HG03039 (cell line): ENCODE measurements around the gene GSTT2B.
"Not testable (repeated sequence)": the region's sequence is repeated elsewhere in the genome, so short reads cannot be mapped to it uniquely, and the experiment has no call there.

Experiments used
- ATAC-seq: cut with Tn5 transposase; IDR thresholded peaks from one replicate; pipeline ENCODE4 v1.9.1; 2021; ENCODE audit warnings: mild to moderate bottlenecking, moderate library complexity; ENCODE audit not compliant: unreplicated experiment

The GSTT2B gene

DNA sequence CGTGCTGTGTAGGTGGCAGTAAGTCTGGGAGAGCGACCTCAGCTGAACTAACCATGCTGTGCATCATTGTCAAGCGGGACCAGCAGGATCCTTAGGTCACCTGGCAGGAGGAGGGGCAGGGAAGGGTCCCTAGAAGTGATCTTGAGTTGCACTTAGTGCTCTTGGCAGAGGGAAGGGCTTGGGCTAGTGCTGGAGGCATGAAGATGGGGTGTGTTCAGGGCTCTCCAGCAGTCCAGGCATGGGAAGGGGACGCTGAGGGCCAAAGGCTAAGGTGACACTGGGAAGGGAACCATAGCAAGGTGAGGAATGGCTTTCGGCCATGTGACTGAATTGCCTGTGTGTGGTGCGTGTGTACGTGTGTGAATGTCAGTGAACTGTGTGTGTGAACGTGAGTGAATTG lies 25.1 kb upstream of the GSTT2B start:
- ATAC-seq = not testable (repeated sequence)

GRCh38 chr22:23984430-23984829 lies 23.4 kb upstream of the GSTT2B start:
- no peak for ATAC-seq

- ATAC-seq = not testable (repeated sequence)
Measured at GRCh38 chr22:23980567-23980966, 19.6 kb upstream of the GSTT2B start.

DNA sequence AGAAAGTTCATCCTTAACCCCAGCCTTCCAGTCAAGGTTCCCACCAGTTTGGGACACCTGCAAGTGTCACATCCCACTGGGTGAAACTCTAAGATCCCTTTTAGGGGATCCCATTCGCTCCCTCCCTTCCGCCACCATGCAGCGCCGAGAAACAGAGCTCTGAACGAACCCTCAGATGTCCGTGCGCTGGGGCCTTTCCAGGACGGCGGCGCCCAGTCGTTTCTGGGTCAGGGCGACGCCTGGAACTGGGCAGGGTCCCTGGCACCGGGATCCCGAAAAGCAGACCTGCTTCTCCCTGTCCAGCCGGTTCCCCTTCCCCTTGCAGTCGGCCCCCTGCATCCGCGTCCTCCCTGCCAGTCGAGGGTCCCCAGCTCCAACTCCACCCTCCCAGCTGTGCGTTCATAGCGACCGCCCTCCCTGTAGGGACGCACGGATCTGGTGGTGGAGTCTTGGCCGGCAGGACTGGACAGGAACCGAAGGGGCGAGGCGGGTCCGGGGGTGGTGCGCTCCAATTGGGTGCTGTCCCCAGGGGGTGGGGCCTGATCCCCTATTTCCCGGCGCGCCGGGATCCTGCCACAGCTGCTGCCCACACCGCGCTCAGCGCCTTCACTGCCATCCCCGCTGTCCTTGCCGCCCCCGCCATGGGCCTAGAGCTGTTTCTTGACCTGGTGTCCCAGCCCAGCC lies 18.7 kb upstream of the GSTT2B start, which contains the start of gene GSTT2:
TSS of gene GSTT2 (plus strand) at position 578 of the 684 bp plus-strand sequence.
- ATAC-seq = not testable (repeated sequence)

DNA sequence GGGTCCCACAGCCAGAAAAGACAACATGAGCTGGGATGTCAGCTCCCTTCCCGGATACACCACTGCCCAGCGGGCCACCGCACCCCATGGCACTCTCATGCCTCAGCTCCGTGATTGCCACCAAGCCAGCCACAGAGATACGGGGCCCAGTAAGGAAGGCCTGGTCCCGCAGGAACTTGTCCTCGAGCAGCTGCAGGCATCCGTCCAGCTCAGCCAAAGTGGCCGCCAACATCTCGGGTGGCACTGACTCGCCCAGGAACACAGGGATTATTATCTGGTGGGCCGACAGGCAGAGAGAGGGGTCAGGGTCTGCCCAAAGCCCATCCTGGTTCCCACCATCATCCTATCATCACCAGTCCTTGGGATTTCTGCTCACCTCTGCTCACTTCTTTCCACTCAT lies 16.3 kb upstream of the GSTT2B start:
- not testable (repeated sequence) for ATAC-seq

GRCh38 chr22:23974836-23975352 lies 13.9 kb upstream of the GSTT2B start:
- not testable (repeated sequence) for ATAC-seq

- ATAC-seq = peak; percentile 90
Measured at GRCh38 chr22:23974345-23974744, 13.3 kb upstream of the GSTT2B start, which contains the start of gene DDT. DDT (minus strand) TSS chr22:23974441; CDS start chr22:23974414, 27 bp downstream.

DNA sequence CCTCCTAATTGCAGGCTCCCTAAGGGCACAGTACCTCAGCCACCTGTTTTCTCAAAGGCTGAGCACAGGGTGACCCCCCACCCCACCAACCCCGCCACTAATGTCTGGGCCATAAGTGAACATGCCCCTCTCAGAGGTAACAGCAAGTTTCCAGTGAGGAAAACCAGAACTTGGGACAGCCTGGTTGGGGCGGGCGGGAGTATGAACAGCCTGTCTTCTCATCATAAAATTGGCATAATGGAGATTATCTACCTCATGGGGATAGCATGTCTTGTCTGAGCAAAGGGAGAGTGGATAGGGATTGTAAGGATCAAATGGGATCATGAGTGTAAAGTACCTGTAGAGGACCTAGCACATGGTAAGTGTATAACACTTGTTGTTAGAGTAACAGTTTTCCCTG lies 10.9 kb upstream of the GSTT2B start:
- not testable (repeated sequence) for ATAC-seq

DNA sequence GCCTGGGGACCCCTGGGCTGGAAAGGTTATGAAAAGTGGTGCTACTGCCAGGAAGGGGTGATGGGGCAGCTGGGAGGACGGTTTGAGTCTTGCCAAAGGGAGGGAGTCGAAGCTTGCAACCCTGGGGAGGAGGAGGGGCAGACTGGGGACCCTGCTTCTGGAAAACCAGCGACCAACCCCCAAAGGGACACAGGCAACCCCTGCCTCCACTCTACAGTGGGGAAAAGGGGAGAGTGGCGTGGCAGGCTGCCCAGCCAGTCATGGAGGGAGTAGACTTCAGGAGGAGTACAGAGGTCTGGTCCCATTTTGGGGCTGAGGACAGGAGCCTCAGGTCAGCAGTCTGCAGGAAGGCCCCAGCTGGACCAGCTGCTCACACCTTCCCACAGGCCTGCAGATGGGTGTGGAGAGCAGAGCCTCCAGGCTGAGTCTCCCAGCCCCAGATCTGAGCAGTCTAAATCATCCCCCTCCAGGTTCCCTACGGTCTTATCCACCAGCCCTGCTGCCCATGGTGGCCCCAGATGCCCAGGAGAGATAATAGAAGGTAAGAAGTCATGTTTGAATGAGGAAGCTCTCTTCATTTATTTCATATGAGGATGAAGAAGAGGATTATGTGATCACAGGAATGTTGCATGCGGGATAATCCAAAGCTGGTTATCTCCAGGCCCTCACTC lies 10.0 kb upstream of the GSTT2B start:
- no peak for ATAC-seq

- no peak for ATAC-seq
Measured at GRCh38 chr22:23970201-23970641, 9.2 kb upstream of the GSTT2B start.

DNA sequence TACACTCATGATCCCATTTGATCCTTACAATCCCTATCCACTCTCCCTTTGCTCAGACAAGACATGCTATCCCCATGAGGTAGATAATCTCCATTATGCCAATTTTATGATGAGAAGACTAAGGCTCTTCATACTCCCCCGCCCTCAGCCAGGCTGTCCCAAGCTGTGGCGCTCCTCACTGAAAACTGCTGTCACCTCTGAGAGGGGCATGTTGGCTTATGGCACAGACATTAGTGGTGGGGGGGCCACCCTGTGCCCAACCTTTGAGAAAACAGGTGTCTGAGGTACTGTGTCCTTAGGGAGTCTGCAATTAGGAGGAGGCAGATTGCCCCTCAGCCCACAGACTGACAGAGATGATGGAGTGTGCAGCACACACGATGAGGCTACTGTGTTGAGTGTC lies 8.1 kb upstream of the GSTT2B start:
- no peak for ATAC-seq

- ATAC-seq = peak; percentile 81
Measured at GRCh38 chr22:23966568-23966967, 5.6 kb upstream of the GSTT2B start, which contains the start of gene DDTL. DDTL (plus strand) TSS chr22:23966888; CDS start chr22:23966915, 27 bp downstream.

DNA sequence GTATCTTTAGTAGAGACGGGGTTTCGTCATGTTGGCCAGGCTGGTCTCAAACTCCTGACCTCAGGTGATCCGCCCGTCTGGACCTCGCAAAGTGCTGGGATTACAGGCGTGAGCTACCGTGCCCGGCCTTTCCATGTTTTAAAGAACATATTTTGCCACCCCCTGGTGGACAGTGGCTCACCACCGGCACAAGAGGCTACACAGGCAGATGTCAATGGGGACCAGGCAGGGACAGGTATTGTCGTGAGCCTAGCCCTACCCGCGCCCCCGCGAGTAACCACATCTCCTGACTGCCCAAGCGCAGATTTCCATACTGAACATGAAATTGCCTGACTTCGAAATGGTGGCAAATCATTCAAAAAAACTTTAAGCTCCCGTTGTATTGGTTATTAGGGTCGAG lies 5.1 kb upstream of the GSTT2B start:
- not testable (repeated sequence) for ATAC-seq

DNA sequence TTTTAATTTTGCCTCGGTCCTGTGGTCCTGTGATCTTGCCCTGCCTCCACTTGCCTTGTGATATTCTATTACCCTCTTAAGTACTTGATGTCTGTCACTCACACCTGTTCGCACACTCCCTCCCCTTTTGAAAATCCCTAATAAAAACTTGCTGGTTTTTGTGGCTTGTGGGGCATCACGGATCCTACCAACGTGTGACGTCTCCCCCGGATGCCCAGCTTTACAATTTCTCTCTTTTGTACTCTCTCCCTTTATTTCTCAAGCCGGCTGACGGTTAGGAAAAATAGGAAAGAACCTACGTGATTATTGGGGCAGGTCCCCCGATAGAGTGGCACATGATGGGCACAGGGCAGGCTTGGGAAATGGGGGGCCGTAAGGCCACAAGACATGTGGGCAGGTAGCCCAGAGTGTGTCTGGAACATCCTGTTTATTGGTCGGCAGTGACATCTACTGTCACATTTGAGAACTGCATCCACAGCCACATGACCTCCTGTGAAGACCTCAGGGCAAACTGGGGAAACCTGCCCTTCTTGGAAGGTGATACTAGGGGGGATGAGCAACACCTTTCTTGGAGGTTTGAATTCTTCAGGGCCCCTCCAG lies 4.6 kb downstream of the GSTT2B start:
- peak; percentile 45 for ATAC-seq

GRCh38 chr22:23955886-23956285 lies 5.1 kb downstream of the GSTT2B start:
- ATAC-seq = not testable (repeated sequence)

DNA sequence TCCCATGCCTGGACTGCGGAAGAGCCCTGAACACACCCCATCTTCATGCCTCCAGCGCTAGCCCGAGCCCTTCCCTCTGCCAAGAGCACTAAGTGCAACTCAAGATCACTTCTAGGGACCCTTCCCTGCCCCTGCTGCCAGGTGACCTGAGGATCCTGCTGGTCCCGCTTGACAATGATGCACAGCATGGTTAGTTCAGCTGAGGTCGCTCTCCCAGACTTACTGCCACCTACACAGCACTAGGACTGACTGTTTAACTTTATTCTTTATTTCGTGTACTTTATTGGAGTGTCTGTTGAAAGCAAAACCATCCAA lies 6.0 kb downstream of the GSTT2B start:
- ATAC-seq = not testable (repeated sequence)

GRCh38 chr22:23954193-23954990 lies 6.6 kb downstream of the GSTT2B start:
- ATAC-seq = not testable (repeated sequence)

DNA sequence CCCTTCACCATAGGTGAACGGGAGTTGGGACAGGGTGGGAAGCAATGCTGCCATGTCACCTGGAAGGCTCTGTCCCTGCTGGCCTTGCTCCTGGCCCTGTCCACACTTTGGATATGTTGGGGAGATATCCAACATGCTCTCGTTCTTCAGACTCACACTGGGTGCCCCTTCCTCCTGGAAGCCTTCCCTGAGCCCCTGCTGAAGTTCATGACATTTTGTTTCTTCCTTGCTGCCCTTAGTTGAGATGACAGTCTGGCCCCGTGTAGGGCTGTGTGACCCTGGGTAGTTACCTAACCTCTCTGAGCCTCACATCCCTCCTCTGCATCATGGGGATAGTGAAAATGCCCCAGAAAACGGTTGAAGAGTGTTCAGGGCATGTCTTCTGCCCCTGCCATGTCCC lies 7.5 kb downstream of the GSTT2B start:
- ATAC-seq = not testable (repeated sequence)

GRCh38 chr22:23952794-23953405 lies 8.1 kb downstream of the GSTT2B start:
- not testable (repeated sequence) for ATAC-seq

DNA sequence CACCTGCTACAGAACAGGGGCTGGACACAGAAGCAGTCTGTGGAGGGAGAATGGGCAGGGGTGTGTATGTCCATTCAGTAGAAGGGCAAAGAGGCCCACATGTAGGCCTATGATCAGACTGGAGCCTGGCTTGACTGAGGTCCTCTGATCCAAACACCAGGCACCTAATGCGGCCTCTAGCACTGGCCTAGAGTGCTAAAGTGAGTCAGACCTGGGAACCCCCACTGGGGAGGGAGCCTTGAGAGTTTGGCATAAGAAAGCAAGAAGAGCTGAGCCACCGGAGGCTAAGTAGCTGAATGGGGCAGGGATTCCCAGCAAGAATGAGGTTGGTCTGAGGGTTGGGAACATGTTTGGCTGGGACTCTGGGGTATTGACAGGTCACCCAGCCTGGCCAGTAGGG lies 9.6 kb downstream of the GSTT2B start:
- ATAC-seq = not testable (repeated sequence)
